IMR-90 (cell line): Measurements from ENCODE around the gene MED13. TPM values are rescaled to one million over a fixed set of nuclear protein-coding genes. Genes with fewer than 3 reads are reported as not detected.

Source experiments
- ATAC-seq: fragments of 200-7000 bp; cut with Tn5 transposase; 2 replicates; pipeline ENCODE4 v1.9.1; 2020; ENCODE audit warnings: low read depth, mild to moderate bottlenecking, moderate library complexity
- BruUV-seq: library from RNA; stranded (reverse); fragments of 400-500 nt; replicated peaks from 2 replicates; lab custom pipeline; 2021; lab: Mats Ljungman, UMichigan
- CTCF ChIA-PET: fragments of 300-600 bp; formaldehyde crosslinking; extraction: SDS; loops from one replicate; lab custom pipeline; 2021; ENCODE audit warnings: antibody characterized with exemption; lab: Yijun Ruan, JAX
- POLR2A ChIA-PET: fragments of 300-600 bp; sonication (Branson Sonifier 250); formaldehyde crosslinking; loops from one replicate; lab custom pipeline; 2022; ENCODE audit warnings: antibody characterized with exemption; ENCODE audit not compliant: unreplicated experiment; lab: Charles Lee
- DNase-seq: peaks from one replicate; pipeline ENCODE4 v3.0.0; 2013
- H2AFZ ChIP-seq: replicated peaks from 2 replicates; pipeline ENCODE3; 2013; ENCODE audit warnings: low read length, mild to moderate bottlenecking; ENCODE audit not compliant: poor library complexity
- H2AK5ac ChIP-seq: 2 replicates; pipeline ENCODE4 v1.6.1; 2013; ENCODE audit warnings: low read depth, low read length, inconsistent platforms
- H2AK9ac ChIP-seq: replicated peaks from 2 replicates; pipeline ENCODE3; 2013; ENCODE audit warnings: mild to moderate bottlenecking, low read depth, low read length, moderate library complexity; ENCODE audit not compliant: poor library complexity
- H2BK120ac ChIP-seq: 2 replicates; pipeline ENCODE4 v1.6.1; 2013; ENCODE audit warnings: low read depth, low read length, inconsistent platforms
- H2BK15ac ChIP-seq: 3 replicates; pipeline ENCODE4 v1.6.1; 2013; ENCODE audit warnings: low read depth, low read length, inconsistent platforms
- H2BK20ac ChIP-seq: 2 replicates; pipeline ENCODE4 v1.6.1; 2013; ENCODE audit warnings: low read depth, mild to moderate bottlenecking, inconsistent platforms, low read length, moderate library complexity
- H2BK5ac ChIP-seq: 2 replicates; pipeline ENCODE4 v1.6.1; 2013; ENCODE audit warnings: mild to moderate bottlenecking, low read depth, low read length, inconsistent platforms; ENCODE audit not compliant: poor library complexity, severe bottlenecking
- H3K14ac ChIP-seq: replicated peaks from 2 replicates; pipeline ENCODE4 v1.6.1; 2013; ENCODE audit warnings: low read depth, low read length, inconsistent platforms
- H3K18ac ChIP-seq: 2 replicates; pipeline ENCODE4 v1.6.1; 2013; ENCODE audit warnings: low read depth, low read length, control low read depth
- H3K23ac ChIP-seq: 2 replicates; pipeline ENCODE4 v1.6.1; 2013; ENCODE audit warnings: low read depth, low read length, inconsistent platforms
- H3K27ac ChIP-seq: 2 replicates; pipeline ENCODE4 v1.5.1; 2013; ENCODE audit warnings: mild to moderate bottlenecking, control low read depth, low read length; ENCODE audit not compliant: insufficient read depth
- H3K27me3 ChIP-seq: 2 replicates; pipeline ENCODE4 v1.6.1; 2013; ENCODE audit warnings: low read length; ENCODE audit not compliant: control insufficient read depth, insufficient read depth
- H3K36me3 ChIP-seq: 2 replicates; pipeline ENCODE4 v1.6.1; 2013; ENCODE audit warnings: low read length, mixed read lengths; ENCODE audit not compliant: control insufficient read depth, insufficient read depth
- H3K4ac ChIP-seq: 2 replicates; pipeline ENCODE4 v1.6.1; 2013; ENCODE audit warnings: low read depth, low read length, inconsistent platforms
- H3K4me1 ChIP-seq: 2 replicates; pipeline ENCODE4 v1.6.1; 2013; ENCODE audit warnings: low read length, mixed read lengths; ENCODE audit not compliant: control insufficient read depth, insufficient read depth
- H3K4me2 ChIP-seq: 2 replicates; pipeline ENCODE4 v1.6.1; 2013; ENCODE audit warnings: low read depth, mild to moderate bottlenecking, control low read depth, low read length, moderate library complexity
- H3K4me3 ChIP-seq: 2 replicates; pipeline ENCODE4 v1.5.1; 2013; ENCODE audit warnings: low read depth, mild to moderate bottlenecking, control low read depth, low read length, moderate library complexity; ENCODE audit not compliant: insufficient read depth
- H3K56ac ChIP-seq: 2 replicates; pipeline ENCODE4 v1.6.1; 2013; ENCODE audit warnings: low read length, inconsistent platforms; ENCODE audit not compliant: insufficient read depth; ENCODE audit errors: extremely low read depth
- H3K79me1 ChIP-seq, 2 experiments: 2 replicates each; pipeline ENCODE4 v1.6.1; 2013; ENCODE audit warnings: low read length in 2 of 2, inconsistent platforms in 1 of 2, low read depth in 1 of 2
- H3K9ac ChIP-seq: 2 replicates; pipeline ENCODE4 v1.6.1; 2013; ENCODE audit warnings: low read depth, low read length, control low read depth
- H3K9me1 ChIP-seq: 2 replicates; pipeline ENCODE4 v1.6.1; 2013; ENCODE audit warnings: low read length, inconsistent platforms; ENCODE audit not compliant: insufficient read depth
- H3K9me3 ChIP-seq: 2 replicates; pipeline ENCODE4 v1.6.1; 2013; ENCODE audit warnings: low read length; ENCODE audit not compliant: control insufficient read depth, insufficient read depth
- H4K20me1 ChIP-seq: 2 replicates; pipeline ENCODE4 v1.6.1; 2013; ENCODE audit warnings: low read length, inconsistent platforms; ENCODE audit not compliant: insufficient read depth
- H4K5ac ChIP-seq: 2 replicates; pipeline ENCODE4 v1.6.1; 2013; ENCODE audit warnings: mild to moderate bottlenecking, low read depth, low read length, control low read depth
- H4K8ac ChIP-seq, 2 experiments: 2 replicates each; pipeline ENCODE4 v1.6.1; 2013; ENCODE audit warnings: low read depth in 2 of 2, low read length in 2 of 2, control low read depth in 1 of 2, inconsistent platforms in 1 of 2
- H4K91ac ChIP-seq: 2 replicates; pipeline ENCODE4 v1.6.1; 2013; ENCODE audit warnings: low read depth, low read length, inconsistent platforms; ENCODE audit not compliant: insufficient read depth
- BHLHE40 ChIP-seq: fragments of 150-350 bp; IDR thresholded peaks from 2 replicates; pipeline ENCODE4 v1.6.1; 2016; ENCODE audit warnings: mild to moderate bottlenecking, low read depth, low read length
- CEBPB ChIP-seq: IDR thresholded peaks from 2 replicates; pipeline ENCODE4 v1.6.1; 2012; ENCODE audit warnings: low read depth, low read length, improper control_type of control experiment
- CHD1 ChIP-seq: IDR thresholded peaks from 2 replicates; pipeline ENCODE4 v1.6.1; 2012; ENCODE audit warnings: low read depth, low read length, improper control_type of control experiment
- ELK1 ChIP-seq: fragments of 150-350 bp; IDR thresholded peaks from 2 replicates; pipeline ENCODE4 v1.6.1; 2016; ENCODE audit warnings: low read depth, mild to moderate bottlenecking, low read length, moderate library complexity, borderline replicate concordance
- FOS ChIP-seq: fragments of 150-350 bp; IDR thresholded peaks from 2 replicates; pipeline ENCODE4 v1.6.1; 2016; ENCODE audit warnings: low read depth, low read length
- MAFK ChIP-seq: IDR thresholded peaks from 2 replicates; pipeline ENCODE4 v1.6.1; 2012; ENCODE audit warnings: low read depth, low read length, improper control_type of control experiment
- MAZ ChIP-seq: IDR thresholded peaks from 2 replicates; pipeline ENCODE4 v1.6.1; 2012; ENCODE audit warnings: low read depth, mild to moderate bottlenecking, low read length, improper control_type of control experiment, moderate library complexity, borderline replicate concordance
- MXI1 ChIP-seq: IDR thresholded peaks from 2 replicates; pipeline ENCODE4 v1.6.1; 2012; ENCODE audit warnings: low read depth, mild to moderate bottlenecking, low read length, moderate library complexity, borderline replicate concordance
- NFE2L2 ChIP-seq: fragments of 150-350 bp; IDR thresholded peaks from 2 replicates; pipeline ENCODE4 v1.6.1; 2016; ENCODE audit warnings: low read depth, mild to moderate bottlenecking, low read length
- POLR2A ChIP-seq: IDR thresholded peaks from 2 replicates; pipeline ENCODE4 v1.6.1; 2012; ENCODE audit warnings: mild to moderate bottlenecking, low read depth, low read length
- RAD21 ChIP-seq: IDR thresholded peaks from 2 replicates; pipeline ENCODE4 v1.6.1; 2012; ENCODE audit warnings: low read length, improper control_type of control experiment
- RCOR1 ChIP-seq: IDR thresholded peaks from 2 replicates; pipeline ENCODE4 v1.6.1; 2012; ENCODE audit warnings: mild to moderate bottlenecking, low read length, improper control_type of control experiment; ENCODE audit not compliant: insufficient replicate concordance
- RFX5 ChIP-seq: IDR thresholded peaks from 2 replicates; pipeline ENCODE4 v1.8.0; 2012; ENCODE audit warnings: low read depth, mild to moderate bottlenecking, low read length, moderate library complexity
- SMC3 ChIP-seq: fragments of 150-350 bp; IDR thresholded peaks from 2 replicates; pipeline ENCODE4 v1.6.1; 2016; ENCODE audit warnings: low read depth, mild to moderate bottlenecking, antibody characterized with exemption, low read length, moderate library complexity
- WGBS, 2 experiments: methylation state at CpG; one replicate each; pipeline versions ENCODE4 v1.1.5 to v1.1.7; 2013; ENCODE audit warnings: missing lambda C conversion rate in 2 of 2; ENCODE audit not compliant: insufficient read length in 1 of 2; ENCODE audit errors: extremely low coverage in 2 of 2; 5-methylcytosine and 5-hydroxymethylcytosine counted together
- dilution Hi-C: fragments of 300-500 bp; cut with HindIII; formaldehyde crosslinking; loops from one replicate; pipeline ENCODE4 v1.14.3; 2018; ENCODE audit warnings: low sequenced_read_pairs; ENCODE audit not compliant: unreplicated experiment
- in situ Hi-C: fragments of 300-500 bp; cut with MboI; formaldehyde crosslinking; loops from 3 replicates; pipeline ENCODE4 v1.14.3; 2019; ENCODE audit warnings: low sequenced_read_pairs, inconsistent platforms, mixed read lengths
- intact Hi-C: fragments of 100-400 bp; cut with micrococcal nuclease; formaldehyde crosslinking; loops from 2 replicates; pipeline ENCODE4 v1.10.0; 2022
- polyA plus RNA-seq, 3 experiments: library from polyadenylated mRNA; depleted of rRNA; stranded (reverse); fragments of >200 nt; gene quantifications; 2 replicates each; pipeline ENCODE4 v1.2.3, GENCODE V29; 2012; ENCODE audit warnings: low replicate concordance in 1 of 3
- total RNA-seq: library from RNA; depleted of rRNA; stranded (reverse); fragments of >200 nt; gene quantifications from 2 replicates; pipeline ENCODE4 v1.2.3, GENCODE V29; 2012
- TF ChIP-seq, protein P1 (sequence below): fragments of 150-350 bp; IDR thresholded peaks from 2 replicates; pipeline ENCODE4 v1.6.1; 2017; ENCODE audit warnings: mild to moderate bottlenecking, antibody characterized with exemption, low read length, low read depth
- TF ChIP-seq, protein P2 (sequence below): conservative IDR thresholded peaks from 2 replicates; pipeline ENCODE4 v1.5.1; 2012; ENCODE audit warnings: mild to moderate bottlenecking, low read depth, low read length, improper control_type of control experiment

MED13 gene
- total and polyA plus RNA-seq, 2 of the 4 experiments (the other 2 are of a cell fraction) = 9.7 to 67.2 TPM

GRCh38 chr17:62112229-62112628 is 47.2 kb upstream of the MED13 start:
- Histone ChIP-seq H2AK5ac (no peak overlapping the region), H4K20me1 (no peaks in the 10 kb centered on the region), H4K8ac (no peak overlapping the region), H3K4ac (no peak overlapping the region), H2BK5ac (no peak overlapping the region), H2BK120ac (no peak overlapping the region), H2AFZ (no peak overlapping the region), H4K5ac (no peak overlapping the region), H2BK15ac (no peak overlapping the region), H4K91ac (no peak overlapping the region), H3K79me1 (no peaks in the 10 kb centered on the region), H3K18ac (no peak overlapping the region), H3K4me3 (no peak overlapping the region), H3K4me2 (no peak overlapping the region), H3K56ac (no peak overlapping the region), H3K27ac (no peak overlapping the region), H2AK9ac (no peak overlapping the region), H3K9me3 (no peaks in the 10 kb centered on the region), H3K27me3 (peaks cover 3% of the 10 kb centered on the region; the same call in 1 of the 2 replicates), H3K4me1 (no peaks in the 10 kb centered on the region), H3K14ac (no peak overlapping the region), H3K9me1 (no peaks in the 10 kb centered on the region), H3K9ac (no peak overlapping the region), H2BK20ac (no peak overlapping the region), H3K36me3 (no peaks in the 10 kb centered on the region), H3K23ac (no peak overlapping the region)
- dilution Hi-C loops (no loop called here), in situ Hi-C loops (no loop called here), intact Hi-C loops (no loop called here)
- DNase-seq = no peak
- no peak for ATAC-seq
- POLR2A ChIA-PET = no interaction called here
- WGBS, 2 experiments = no CpG with 5 or more reads among the region's 2 CpGs
- no peak for TF ChIP-seq NFE2L2
- no peak for TF ChIP-seq CHD1
- TF ChIP-seq BHLHE40 = no peak
- TF ChIP-seq MAFK = no peak
- TF ChIP-seq MXI1 = no peak
- no peak for TF ChIP-seq RFX5
- no peak for TF ChIP-seq CEBPB
- no peak for TF ChIP-seq POLR2A
- TF ChIP-seq RCOR1 = no peak
- TF ChIP-seq SMC3 = no peak
- TF ChIP-seq, protein P1, sequence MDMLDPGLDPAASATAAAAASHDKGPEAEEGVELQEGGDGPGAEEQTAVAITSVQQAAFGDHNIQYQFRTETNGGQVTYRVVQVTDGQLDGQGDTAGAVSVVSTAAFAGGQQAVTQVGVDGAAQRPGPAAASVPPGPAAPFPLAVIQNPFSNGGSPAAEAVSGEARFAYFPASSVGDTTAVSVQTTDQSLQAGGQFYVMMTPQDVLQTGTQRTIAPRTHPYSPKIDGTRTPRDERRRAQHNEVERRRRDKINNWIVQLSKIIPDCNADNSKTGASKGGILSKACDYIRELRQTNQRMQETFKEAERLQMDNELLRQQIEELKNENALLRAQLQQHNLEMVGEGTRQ = no peak
- TF ChIP-seq FOS = no peak
- TF ChIP-seq MAZ = no peak
- no peak for TF ChIP-seq RAD21
- TF ChIP-seq ELK1 = no peak
- TF ChIP-seq, protein P2, sequence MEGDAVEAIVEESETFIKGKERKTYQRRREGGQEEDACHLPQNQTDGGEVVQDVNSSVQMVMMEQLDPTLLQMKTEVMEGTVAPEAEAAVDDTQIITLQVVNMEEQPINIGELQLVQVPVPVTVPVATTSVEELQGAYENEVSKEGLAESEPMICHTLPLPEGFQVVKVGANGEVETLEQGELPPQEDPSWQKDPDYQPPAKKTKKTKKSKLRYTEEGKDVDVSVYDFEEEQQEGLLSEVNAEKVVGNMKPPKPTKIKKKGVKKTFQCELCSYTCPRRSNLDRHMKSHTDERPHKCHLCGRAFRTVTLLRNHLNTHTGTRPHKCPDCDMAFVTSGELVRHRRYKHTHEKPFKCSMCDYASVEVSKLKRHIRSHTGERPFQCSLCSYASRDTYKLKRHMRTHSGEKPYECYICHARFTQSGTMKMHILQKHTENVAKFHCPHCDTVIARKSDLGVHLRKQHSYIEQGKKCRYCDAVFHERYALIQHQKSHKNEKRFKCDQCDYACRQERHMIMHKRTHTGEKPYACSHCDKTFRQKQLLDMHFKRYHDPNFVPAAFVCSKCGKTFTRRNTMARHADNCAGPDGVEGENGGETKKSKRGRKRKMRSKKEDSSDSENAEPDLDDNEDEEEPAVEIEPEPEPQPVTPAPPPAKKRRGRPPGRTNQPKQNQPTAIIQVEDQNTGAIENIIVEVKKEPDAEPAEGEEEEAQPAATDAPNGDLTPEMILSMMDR = no peak
- BruUV-seq = no TSS peak
- CTCF ChIA-PET = interaction anchor here (0.6 kb wide), 1 partner anchor 47 kb away, joined by 3 read pairs; no protein-coding TSS in a partner anchor
